ENCODE results near the gene HOXA9. TPM values are rescaled to one million over a fixed set of nuclear protein-coding genes. Genes with fewer than 3 reads are reported as not detected.

The HOXA9 gene
- polyA plus RNA-seq, 1 of the 3 experiments (the other 2 are of a cell fraction): not detected

GRCh38 chr7:27156916-27157701 is 8.2 kb downstream of the HOXA9 start:
- H3K27me3 ChIP-seq (ENCODE audit: insufficient read depth): peaks cover 91% of the 10 kb centered on the region
- DNase-seq: no peak
- H3K27ac ChIP-seq (ENCODE audit: low read depth in 2 of 2, low read length in 1 of 2): no peak overlapping the region
- H3K79me2 ChIP-seq (ENCODE audit: insufficient read depth): no peaks in the 10 kb centered on the region
- 24% methylated on average over 21 of the region's 30 CpGs for WGBS (ENCODE audit: low lambda C conversion rate)
- H3K9ac ChIP-seq: no peak overlapping the region
- no peak overlapping the region for H3K4me3 ChIP-seq (ENCODE audit: low read depth in 2 of 2, low read length in 1 of 2)
- peaks cover 0 to 8% of the 10 kb centered on the region in 2 experiments; a peak in 1 of 4 replicates for H3K4me1 ChIP-seq (ENCODE audit: control insufficient read depth in 1 of 2, insufficient read depth in 2 of 2, low read depth in 1 of 2, low read length in 1 of 2)
- H3K9me3 ChIP-seq: no peaks in the 10 kb centered on the region
- CTCF ChIA-PET: interaction anchor here (0.6 to 11.7 kb wide), 12 partner anchors 9 to 1264 kb away, joined by 3 to 270 read pairs (median 4); partner anchors contain the start of genes HOXA11, HOXA3, HOXA5 and HOXA6
- H3K36me3 ChIP-seq (replicated peaks in 1 of 2; ENCODE audit: control insufficient read depth in 1 of 2, insufficient read depth in 2 of 2, low read length in 1 of 2): no peaks in the 10 kb centered on the region
- no peak overlapping the region for H2AFZ ChIP-seq (ENCODE audit: low read depth)
- TF ChIP-seq NRF1 (IDR thresholded peaks at IDR 0.05; ENCODE audit: low read depth, low read length): no peak
- TF ChIP-seq YY1 (IDR thresholded peaks at IDR 0.05; ENCODE audit: low read depth): no peak
- TF ChIP-seq TEAD4 (IDR thresholded peaks at IDR 0.05; ENCODE audit: borderline replicate concordance, insufficient read depth): no peak
- TF ChIP-seq GATA2 (CRISPR knock-in tag; IDR thresholded peaks at IDR 0.05): no peak
- TF ChIP-seq TAF1 (IDR thresholded peaks at IDR 0.05; ENCODE audit: borderline replicate concordance, low read depth, low read length): no peak
- no peak for TF ChIP-seq RFX5 (IDR thresholded peaks at IDR 0.05; ENCODE audit: low read length)
- TF ChIP-seq FOXM1 (IDR thresholded peaks at IDR 0.05; ENCODE audit: low read depth): no peak
- no peak for TF ChIP-seq ELF1 (IDR thresholded peaks at IDR 0.05)
- no peak for TF ChIP-seq RCOR1 (IDR thresholded peaks at IDR 0.05; ENCODE audit: low read length)
- TF ChIP-seq CTCF (IDR thresholded peaks at IDR 0.05): no peak
- no peak for TF ChIP-seq TCF12 (IDR thresholded peaks at IDR 0.05)
- no peak for TF ChIP-seq SIN3A (IDR thresholded peaks at IDR 0.05; ENCODE audit: borderline replicate concordance, low read depth, low read length)
- TF ChIP-seq, protein P1, sequence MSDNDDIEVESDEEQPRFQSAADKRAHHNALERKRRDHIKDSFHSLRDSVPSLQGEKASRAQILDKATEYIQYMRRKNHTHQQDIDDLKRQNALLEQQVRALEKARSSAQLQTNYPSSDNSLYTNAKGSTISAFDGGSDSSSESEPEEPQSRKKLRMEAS (IDR thresholded peaks at IDR 0.05; ENCODE audit: low read depth): no peak
- TF ChIP-seq FOSL2 (IDR thresholded peaks at IDR 0.05; ENCODE audit: borderline replicate concordance, low read depth): no peak
- no peak for TF ChIP-seq IRF3 (IDR thresholded peaks at IDR 0.05; ENCODE audit: low read depth, low read length)
- TF ChIP-seq EZH2phosphoT487 (IDR thresholded peaks at IDR 0.05; ENCODE audit: borderline replicate concordance, low read depth): no peak
- TF ChIP-seq EP300 (IDR thresholded peaks at IDR 0.05; ENCODE audit: borderline replicate concordance in 1 of 2, low read depth in 1 of 2, low read length in 1 of 2): no peak
- H4K20me1 ChIP-seq (ENCODE audit: insufficient read depth): peaks cover 6% of the 10 kb centered on the region; the same call in 1 of the 2 replicates
- no peak overlapping the region for H3K4me2 ChIP-seq
- POLR2A ChIA-PET: no interaction called here
- no peaks in the 10 kb centered on the region for H3K9me2 ChIP-seq
- no peaks in the 10 kb centered on the region for H3F3A ChIP-seq (replicated peaks; ENCODE audit: insufficient read depth)
